GM04503 (cell line): ENCODE results near the gene BMP7.

ENCODE experiments used
- DNase-seq: peaks from one replicate; pipeline ENCODE4 v3.0.0-alpha.2; 2012; ENCODE audit warnings: low read depth

Gene BMP7

DNA sequence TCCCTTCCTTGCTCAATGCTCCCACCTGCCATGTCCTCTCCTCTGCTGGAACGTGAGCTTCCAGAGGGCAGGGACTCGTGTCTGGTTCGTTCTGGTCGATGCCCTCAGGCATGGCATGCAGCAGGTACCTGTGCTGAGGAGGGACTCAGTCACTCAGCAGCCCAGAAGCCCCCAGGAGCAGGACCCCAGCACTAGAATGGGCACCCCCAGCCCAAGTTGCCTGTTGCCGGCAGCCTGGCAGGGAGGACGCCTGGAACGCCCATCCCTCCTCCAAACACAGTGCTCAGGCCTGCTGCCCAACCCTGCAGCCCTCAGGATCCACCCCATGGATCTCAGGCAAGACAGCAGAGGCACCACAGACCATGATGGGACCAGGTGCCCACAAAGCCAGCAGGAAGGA lies 40.6 kb downstream of the BMP7 start:
- no peak for DNase-seq

DNA sequence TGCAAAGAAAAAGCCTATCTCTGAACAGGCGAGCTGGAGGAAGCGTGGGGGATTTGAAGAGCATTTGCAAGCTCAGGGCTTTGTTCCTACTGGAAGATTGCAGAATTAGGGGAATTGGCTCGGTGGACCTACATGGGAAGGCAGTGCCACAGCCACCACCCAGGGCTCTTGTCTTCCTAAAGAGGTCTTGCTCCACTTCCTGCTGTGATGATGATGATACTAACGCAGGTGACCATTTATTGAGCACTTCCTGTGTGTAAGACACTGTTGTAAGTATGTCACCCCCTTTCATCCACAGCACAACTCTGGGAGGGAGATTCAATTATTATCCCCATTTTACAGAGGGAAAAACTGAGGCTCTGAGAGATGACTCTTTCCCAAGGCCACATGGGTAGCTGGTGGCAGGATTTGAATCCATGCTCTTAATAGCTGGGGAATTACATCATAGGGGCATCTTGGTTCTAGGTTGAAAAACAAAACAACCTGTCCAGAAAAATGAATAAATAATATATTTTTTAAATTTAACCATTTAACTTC lies 41.2 kb downstream of the BMP7 start:
- no peak for DNase-seq

DNA sequence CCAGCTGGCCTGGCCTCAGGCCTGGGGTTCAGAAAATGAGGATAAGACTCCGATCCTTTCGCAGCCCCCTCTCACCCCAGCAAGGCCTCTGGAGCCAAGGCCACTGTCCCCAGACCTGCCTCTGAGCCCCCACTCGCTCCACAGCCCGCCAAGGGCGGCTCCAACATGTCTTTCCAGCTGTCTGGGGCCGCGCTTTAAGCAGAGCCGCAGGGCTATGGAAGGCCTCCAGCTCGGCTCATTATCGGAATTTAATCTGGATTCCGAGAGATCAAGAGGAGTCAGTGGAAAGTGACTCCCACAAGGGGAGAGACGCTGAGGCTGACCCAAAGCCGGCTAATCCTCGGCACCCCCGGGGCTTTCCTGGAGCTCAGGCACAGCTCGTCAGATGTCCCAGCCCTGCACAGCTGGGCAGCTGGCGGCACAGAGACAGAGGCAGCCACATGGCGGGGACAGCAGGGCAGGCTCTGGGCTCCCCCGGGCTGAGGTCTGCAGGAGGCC lies 41.8 kb downstream of the BMP7 start:
- DNase-seq, result no peak

DNA sequence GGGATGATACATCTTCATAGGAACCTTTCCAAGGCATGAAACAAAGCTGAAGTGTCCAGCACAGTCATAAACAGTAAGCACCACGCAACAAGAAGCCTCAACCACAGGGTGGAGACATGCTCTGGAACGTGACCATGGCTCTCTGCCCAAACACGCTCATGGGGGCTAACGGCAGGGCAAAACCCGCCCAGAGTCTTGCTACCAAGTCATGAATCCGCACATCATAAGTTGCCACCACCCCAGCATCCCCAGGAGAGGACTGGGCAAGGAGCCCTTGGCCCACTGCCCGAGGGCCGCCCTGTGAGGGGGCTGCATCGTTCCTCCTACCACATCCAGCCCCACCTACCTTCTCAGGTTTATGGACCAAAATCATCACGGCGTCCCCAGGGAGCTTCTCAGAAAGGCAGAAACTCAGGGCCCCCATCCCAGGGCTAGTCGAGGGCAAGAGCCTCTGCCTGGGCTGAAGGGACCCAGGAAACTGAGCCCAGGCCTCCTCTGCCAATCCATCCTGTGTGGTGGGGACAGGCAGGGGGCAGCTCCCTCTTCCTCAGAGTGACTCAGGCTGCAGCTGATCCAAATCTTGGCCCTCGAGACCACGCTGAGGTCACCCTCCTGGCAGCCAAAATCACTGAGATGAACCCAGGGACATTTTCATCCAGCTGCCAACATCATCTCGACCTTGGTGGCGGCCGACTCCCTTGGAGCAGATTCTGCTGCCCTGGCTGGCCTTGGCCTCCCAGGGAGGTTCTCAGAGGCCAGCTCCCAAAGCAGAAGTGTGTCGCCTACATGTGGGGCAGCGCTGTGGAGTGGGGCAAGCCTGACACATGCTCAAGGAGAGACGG lies 42.6 kb downstream of the BMP7 start:
- DNase-seq, result no peak

DNA sequence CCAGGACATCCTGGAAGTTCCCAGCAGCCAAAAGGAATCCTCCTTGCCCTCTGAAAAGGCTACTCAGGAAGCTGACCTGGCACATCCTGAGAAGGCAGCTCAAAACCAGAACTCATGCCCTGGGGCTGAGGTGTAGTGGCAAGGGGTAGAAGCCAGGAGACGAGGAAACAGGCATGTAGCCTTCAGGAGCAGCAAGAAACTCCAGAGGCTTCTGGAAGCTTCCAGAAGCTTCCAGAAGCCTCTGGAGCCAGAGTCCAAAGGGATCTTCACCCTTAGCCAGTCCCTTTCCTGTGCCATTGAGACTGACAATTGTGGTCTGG lies 43.9 kb downstream of the BMP7 start:
- no peak for DNase-seq

DNA sequence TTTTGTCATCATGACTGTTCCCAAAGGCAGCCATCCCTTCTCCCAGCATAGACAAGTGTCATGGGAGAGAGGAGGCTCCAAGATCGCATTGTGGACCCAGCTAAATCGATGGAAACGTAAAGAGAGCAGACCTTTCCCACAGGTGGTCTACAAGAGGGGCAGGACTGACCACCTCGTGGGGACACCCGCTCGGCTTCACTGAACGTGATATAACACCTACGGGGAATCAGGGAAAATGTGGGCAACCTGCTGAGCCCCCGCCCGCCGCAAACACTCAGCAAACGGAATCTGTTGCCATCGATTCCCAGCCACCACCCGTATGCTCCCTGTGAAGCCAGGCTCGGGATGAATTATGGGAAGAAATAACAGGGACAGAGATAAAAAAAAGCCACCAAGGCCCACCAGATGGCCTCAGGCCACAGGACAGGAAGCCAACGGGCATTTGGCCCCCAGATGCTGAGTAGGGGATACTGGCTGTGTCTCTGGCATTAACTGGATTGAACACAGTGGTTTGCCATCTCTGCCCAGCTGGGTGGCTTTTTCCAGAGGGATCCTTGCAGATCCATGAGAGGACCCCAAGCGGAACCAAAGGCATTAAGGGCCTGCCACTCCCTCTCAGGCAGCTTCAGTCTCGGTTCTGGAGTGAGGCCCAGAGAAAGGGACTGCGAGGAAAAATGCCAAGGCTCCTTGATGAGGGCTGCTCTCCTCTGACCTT lies 44.4 kb downstream of the BMP7 start:
- DNase-seq, result no peak

DNA sequence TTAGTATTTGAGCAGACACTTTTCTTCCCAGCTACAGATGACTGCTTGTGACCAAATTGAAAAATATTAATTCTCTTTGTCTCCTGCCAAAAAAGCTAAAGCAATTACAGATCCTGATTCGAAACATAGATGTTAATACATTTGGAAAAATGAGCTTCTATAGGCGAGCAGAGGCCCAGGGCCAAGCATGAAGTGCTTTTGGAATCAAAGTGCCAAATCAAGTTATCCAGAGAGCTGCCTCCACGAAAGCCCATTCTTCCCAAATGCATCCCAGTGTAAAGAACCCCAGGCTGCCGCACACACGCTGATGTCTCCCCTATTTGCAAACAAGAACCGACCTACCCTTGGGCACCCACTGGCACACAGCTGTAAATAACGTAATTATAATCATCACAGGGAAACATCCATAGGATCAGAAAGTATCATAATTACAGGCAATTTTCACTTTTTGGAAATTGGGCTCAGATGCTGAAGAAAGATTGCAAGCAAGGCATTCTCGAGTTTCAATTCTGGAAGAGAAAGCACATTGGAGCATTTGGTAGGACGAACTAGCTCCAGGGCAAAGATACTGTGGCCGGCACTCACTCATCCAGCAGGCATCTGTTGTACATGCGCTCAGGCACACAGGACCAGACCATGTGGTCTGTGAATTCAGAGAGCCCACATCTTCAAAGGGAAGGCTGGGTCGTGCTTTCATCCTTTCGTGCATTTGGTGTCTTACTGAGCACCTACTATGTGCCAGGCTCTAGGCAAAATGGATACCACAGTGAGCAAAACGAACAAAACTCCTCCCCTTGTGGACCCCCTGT lies 45.9 kb downstream of the BMP7 start:
- no peak for DNase-seq

DNA sequence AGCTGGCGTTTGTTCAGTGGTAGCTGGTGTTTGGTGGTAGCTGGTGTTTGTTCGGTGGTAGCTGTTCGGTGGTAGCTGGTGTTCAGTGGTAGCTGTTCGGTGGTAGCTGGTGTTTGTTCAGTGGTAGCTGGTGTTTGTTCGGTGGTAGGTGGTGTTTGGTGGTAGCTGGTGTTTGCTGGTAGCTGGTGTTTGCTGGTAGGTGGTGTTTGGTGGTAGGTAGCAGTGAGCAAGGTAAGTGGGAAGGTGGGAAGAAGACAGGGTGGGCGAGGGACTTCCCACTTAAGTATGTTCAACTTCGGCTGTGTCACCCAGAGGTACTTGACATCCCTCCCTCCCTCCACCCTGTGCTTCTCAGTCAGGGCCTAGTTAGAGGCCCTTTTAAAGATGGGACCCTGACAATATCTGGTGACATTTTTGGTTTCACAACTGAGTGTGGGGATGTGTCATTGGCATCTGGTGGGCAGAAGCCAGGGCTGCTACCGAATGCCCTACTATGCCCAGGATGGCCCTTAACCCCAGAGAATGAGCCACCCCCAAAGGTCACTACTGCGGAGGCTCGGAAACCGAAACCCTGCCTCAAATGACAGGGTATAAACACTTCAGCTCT lies 47.3 kb downstream of the BMP7 start:
- no peak for DNase-seq

DNA sequence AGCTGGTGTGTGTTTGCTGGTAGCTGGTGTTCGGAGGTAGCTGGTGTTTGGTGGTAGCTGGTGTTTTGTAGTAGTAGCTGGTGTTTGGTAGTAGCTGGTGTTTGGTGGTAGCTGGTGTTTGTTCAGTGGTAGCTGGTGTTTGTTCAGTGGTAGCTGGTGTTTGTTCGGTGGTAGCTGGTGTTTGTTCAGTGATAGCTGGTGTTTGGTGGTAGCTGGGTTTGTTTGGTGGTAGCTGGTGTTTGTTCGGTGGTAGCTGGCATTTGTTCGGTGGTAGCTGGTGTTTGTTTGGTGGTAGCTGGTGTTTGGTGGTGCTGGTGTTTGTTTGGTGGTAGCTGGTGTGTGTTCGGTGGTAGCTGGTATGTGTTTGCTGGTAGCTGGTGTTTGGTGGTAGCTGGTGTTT lies 48.0 kb downstream of the BMP7 start:
- no peak for DNase-seq

DNA sequence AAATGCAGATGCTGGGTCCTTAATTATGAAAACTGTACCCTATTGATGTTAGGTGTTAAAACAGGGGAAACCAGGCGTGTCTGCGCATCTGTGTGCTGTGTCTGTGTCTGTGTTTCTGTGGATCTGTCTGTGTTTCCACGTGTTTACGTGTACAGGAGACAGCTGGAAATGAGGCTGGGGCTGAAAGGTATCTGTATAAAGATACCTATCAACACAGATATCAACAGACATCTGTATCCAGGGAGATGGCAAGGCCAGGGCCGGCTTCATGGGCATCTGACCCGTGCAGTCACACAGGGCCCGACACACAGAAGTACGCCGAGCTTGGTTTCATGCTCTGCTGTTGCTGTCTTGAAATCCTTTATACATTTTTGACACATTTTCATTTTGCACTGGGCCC lies 48.6 kb downstream of the BMP7 start:
- DNase-seq, result no peak

DNA sequence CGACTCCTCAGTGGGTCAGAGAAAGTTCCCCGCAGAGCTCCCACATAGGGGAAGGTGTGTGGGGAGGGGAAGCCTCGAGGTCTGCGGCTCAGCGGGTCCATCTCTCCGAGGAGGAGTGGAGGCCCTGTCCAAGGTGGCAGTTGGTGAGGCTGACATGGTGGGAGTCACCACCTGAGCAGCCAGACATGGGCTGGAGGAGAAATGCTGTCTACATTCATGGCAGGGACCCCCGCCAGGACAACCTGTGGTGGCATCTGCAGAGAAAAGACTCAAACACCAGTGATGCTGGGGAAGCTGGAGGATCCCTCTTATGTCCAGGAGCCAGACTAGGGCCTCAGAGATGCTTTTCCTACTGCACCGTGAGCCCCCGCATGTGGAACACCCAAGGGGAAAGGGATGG lies 49.8 kb downstream of the BMP7 start:
- no peak for DNase-seq

DNA sequence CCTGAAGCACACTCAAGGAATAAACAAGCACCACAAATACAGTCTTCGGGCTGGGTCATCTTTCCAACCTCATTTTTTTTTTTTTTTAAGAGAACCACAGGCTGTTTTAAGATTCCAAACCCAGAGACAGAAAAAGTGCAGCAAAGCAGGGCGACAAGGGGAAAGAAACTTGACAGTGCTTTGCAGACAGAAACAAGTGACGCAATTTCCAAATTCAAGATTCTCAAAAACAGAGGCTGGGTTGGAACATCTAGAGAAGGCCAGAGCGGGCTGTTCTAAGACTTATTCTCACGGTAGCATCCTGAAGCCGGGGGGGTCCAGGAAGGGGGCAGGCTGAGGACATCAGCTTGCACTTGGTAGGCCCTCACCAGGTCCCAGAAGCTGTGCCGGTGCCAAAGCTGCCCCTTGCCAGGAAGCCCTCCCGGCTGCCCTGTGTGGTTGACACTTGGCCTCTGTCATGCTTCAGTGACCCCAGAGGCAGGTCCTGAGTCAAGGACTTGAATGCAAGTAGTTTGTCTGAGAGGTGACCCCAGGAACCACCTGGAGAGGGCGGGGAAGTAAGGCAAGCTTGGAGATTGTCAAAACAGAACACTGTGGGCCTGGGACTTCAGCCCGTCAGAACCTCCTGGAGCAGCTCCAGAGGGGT lies 50.5 kb downstream of the BMP7 start:
- DNase-seq, result no peak

DNA sequence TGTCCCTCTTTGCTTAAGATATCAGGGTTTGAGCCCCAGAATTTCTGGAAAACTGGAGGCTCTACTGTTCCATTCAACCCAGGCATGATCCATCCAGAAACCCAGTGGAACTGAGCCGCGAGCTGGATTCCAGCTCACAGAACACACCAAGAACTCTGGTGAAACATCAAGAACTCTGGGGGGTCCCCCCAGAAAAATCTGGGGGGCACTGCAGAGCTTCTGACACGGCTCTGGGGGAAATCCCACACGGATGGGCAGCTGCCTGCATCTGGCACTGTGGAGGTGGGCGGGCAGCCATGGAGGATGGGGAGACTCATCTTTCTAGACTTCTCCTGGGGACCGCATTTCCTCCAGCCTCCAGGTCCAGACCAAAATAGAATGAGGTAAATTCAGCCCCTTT lies 51.0 kb downstream of the BMP7 start:
- no peak for DNase-seq

DNA sequence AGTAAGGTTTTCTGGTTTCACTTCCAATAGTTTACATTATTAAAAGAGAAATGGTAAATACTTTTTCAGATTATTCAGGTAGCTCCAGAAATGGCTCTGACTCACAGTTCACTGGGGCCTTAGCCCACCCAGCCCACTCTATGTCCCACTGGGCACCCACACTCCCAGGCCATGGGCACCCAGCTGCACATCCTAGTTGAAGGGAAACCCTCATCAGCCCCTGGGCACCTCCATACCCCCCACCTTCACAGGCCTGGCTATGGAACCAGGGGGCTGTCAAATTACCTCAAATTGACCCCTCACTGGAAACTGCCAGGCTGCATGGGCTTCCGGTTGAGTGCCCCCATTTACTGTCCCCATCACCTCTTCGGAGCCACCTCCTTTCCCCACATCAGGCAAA lies 51.5 kb downstream of the BMP7 start:
- no peak for DNase-seq

DNA sequence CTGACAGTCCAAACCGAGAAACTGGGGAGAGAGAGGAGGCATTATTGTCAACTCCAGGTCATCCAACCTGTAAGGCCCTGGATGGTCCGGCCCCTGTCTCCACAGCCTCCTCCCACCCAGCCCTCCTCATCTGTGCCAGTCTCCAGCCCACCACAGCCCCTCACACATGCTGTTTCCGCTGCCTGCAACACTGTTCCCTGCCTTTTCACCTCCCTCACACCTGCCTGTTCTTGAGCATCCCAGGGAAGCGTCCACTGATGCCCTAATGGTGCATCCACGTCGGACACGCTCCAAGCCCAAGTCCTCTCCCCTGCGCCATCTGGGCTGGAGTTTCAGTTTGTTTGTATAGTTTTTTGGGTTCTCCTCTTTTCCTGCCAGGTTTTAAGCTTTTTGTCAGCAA lies 52.0 kb downstream of the BMP7 start:
- DNase-seq, result no peak

DNA sequence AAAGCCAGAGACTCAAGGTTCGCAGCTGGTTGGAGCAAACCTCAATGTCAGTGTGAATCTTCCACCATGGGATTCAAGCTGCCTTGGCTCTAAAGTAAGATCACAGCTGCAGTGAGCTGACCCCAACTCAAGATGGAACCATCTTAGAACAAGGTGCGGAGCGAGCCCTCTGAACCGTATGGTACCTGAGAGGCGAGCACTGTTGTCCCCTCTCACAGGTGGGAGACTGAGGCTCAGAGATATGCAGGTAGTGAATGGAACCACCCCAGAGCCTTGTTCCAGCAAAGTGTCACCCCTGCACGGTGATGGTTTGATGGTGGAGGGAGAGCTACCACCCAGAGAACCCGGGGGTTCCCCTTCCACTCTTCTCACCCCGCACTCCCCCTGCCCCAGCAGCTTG lies 52.5 kb downstream of the BMP7 start:
- DNase-seq, result no peak

DNA sequence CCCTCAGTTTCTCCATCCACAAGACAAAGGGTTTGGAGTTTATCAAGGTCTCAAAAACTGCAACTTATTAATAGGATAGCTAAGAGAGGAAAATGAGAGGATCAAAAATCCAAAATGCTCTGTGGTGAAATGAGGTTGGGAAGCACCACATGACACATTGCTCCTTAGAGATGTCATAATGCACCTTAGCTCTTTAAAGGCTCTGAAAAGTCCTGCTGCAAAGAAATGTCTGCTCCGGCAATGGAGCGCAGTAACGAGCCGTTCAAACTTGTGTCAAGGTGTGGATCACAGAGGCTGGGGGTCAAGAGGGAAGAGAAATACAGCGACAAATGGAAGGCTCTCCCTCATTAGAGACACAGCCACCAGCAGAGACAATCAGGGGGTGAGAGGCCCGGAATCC lies 53.1 kb downstream of the BMP7 start:
- no peak for DNase-seq

DNA sequence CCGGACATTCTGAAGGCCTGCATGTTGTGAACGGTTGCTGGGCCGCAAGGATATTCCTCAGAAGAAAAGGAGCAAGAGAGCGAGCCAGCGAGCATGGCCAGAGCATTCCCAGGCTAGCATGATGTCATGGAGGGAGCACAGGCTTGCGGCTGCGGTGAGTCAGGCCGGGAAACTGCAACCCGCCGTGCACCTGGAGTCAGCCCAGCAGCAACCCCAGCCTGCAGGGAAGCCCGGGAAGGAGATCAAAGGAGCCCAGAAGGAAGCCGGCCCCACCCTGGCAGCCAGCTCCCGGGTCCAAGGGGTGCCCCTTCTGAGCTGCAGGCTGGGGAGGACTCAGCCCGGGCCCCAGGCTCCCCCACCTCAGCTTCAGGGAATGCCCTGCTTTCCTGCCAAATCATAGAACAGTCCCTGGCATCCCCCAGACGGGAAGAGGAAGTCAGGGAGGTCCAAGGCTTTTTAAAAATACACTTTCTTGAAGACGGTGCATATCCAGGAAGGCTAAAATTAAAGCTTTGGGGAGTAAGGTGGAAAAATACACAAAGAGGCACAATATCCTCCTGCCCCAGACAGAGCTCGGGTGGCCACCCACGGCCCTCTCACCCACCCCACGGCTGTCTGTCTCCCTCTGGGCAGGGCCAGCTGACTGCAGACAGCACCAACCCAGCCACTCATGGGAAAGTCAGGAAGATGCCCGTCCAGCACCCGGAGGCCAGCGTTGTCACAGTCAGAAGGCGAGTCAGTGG lies 53.7 kb downstream of the BMP7 start:
- DNase-seq, result no peak

DNA sequence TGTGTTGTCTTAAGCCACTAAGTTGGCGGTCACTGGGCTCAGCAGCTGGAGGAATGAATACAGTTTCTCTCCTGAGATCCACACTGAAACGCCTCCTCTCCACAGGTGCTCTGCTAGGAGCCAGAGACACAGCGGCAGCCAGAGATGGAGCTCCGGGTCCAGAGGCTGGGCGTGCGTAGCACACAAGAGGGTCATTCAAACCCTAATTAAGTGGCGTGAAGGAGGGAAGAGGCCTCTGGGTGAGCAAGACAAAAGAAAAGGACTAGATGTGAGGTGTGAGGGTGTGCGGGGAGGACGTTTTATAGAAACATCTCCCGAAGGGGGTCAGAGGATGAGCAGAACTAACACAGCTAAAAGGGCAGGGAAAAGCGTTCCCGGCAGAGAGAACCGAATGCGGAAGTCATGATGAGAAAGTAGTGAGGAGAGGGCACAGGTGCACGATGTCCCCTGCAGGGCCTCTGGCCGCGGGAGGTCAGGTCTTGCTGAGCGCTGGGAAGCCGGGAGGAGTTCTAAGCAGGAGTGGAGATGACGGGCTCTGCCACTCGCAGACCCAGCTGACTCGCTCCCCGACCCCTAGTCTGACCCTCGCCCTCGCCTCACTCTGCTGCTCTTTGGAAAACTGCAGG lies 54.4 kb downstream of the BMP7 start:
- no peak for DNase-seq

DNA sequence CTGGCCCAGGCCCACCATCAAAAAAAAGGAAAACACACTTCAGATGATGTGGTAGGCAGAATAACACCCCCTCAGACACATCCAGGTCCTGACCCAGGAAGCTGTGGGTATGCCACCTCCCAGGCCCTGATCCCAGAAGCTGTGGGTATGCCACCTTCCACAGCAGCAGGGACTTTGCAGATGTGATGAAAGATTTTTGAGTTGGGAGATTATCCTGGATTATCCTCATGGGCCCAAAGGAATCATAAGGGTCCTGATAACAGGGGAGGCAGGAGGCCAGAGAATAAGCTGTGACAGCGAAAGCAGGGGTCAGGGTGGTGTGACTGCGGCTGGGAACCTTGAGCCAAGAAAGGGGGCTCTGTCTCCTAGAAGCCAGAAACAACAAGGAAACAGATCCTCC lies 55.0 kb downstream of the BMP7 start:
- DNase-seq, result no peak

DNA sequence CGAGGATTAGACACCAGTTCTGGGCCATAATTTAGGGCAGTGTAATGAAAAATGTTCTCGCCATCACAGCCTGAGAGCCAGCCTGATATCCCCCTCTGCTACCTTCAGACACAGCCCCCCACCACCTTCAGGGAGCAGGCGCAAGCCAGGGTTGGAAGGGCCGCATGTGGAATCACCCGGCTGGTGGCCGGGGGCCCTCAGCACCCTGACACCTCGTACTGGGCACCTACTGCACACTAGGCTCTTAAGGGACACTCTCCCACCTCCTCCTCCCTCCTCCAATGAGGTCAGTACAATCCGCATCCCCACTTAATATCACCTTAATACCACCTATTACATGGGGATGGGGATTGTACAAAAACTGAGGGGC lies 55.5 kb downstream of the BMP7 start:
- DNase-seq, result no peak
